Effector memory CD8-positive, alpha-beta T cell (primary cell): Measurements from ENCODE around the gene MGME1.
A peak's percentile ranks its signal among the peaks of the same experiment; 100 is the strongest.
"Not testable (repeated sequence)": the region's sequence is repeated elsewhere in the genome, so short reads cannot be mapped to it uniquely, and the experiment has no call there.

Experiments
- ATAC-seq: fragments of 150-1000 bp; cut with Tn5 transposase; replicated peaks from 2 replicates; pipeline ENCODE4 v1.10.0; 2021; ENCODE audit warnings: mild to moderate bottlenecking, moderate library complexity
- DNase-seq, 3 experiments: peaks; one replicate each; pipeline ENCODE4 v3.0.0; 2021
- H3K27ac Mint-ChIP-seq, 2 donors: one replicate each; pipeline ENCODE4 v1.8.0; 2022; ENCODE audit warnings: mild to moderate bottlenecking in 2 of 2, mixed read lengths in 2 of 2, moderate library complexity in 2 of 2
- H3K27me3 Mint-ChIP-seq, 2 donors: one replicate each; pipeline ENCODE4 v1.8.0; 2022; ENCODE audit warnings: mixed read lengths in 2 of 2
- H3K36me3 Mint-ChIP-seq: one replicate; pipeline ENCODE4 v1.8.0; 2022; ENCODE audit warnings: mild to moderate bottlenecking, moderate library complexity, mixed read lengths; ENCODE audit not compliant: insufficient read depth
- H3K4me1 Mint-ChIP-seq, 2 donors: one replicate each; pipeline ENCODE4 v1.8.0; 2022; ENCODE audit warnings: low read depth in 2 of 2, mixed read lengths in 2 of 2
- H3K4me3 Mint-ChIP-seq, 2 donors: one replicate each; pipeline ENCODE4 v1.8.0; 2022; ENCODE audit warnings: mild to moderate bottlenecking in 2 of 2, mixed read lengths in 2 of 2, moderate library complexity in 2 of 2
- H3K9me3 Mint-ChIP-seq, 2 donors: one replicate each; pipeline ENCODE4 v1.8.0; 2022; ENCODE audit warnings: mixed read lengths in 2 of 2

Gene MGME1

DNA sequence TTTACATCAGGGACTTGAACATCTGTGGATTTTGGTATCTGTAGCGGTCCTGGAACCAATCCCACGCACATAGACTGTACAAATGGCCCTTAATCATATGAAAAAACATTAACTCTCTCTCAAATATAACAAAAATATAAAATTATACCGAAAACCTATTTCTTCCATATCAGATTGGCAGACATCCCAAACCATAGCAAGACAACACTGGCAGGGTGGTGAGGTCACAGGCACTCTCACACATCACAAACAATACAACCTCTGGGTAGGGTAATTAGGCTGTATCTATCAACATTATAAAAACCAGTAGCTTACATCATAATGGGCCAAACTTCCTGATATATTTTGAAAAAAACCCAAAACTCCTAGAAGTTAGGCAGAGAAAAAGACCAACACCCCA, 48.0 kb downstream of the MGME1 start:
- no peak overlapping the region for H3K27ac Mint-ChIP-seq
- ATAC-seq, result no peak
- no peaks in the 10 kb centered on the region for H3K4me1 Mint-ChIP-seq
- H3K4me3 Mint-ChIP-seq, result no peak overlapping the region
- H3K9me3 Mint-ChIP-seq, result no peaks in the 10 kb centered on the region
- H3K36me3 Mint-ChIP-seq, result peaks cover 7% of the 10 kb centered on the region
- no peak for DNase-seq
- H3K27me3 Mint-ChIP-seq, result no peaks in the 10 kb centered on the region

DNA sequence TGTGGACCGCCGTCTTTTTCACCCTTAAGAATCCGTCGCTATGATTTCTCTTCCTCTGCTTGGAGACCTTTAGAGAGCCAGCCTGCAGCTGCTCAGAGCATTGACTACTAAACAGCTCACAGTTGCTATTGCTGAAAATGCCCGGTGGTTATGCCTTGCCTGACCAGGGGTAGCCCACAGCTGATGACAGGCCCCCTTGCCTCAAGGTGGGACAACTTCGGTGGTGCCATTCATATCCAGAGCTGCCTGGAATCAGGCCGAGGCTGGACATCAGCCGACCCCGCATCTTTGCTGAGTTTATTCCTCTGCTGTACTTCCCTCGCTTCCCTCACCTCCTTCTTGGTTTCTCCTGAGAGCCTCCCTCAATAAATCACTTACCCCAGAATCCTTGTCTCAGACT, 49.3 kb downstream of the MGME1 start:
- Mint-ChIP-seq H3K36me3 (peaks cover 7% of the 10 kb centered on the region), H3K4me1 (no peaks in the 10 kb centered on the region), H3K4me3 (no peak overlapping the region), H3K9me3 (no peaks in the 10 kb centered on the region), H3K27ac (no peak overlapping the region), H3K27me3 (no peaks in the 10 kb centered on the region)
- no peak for ATAC-seq
- no peak for DNase-seq

DNA sequence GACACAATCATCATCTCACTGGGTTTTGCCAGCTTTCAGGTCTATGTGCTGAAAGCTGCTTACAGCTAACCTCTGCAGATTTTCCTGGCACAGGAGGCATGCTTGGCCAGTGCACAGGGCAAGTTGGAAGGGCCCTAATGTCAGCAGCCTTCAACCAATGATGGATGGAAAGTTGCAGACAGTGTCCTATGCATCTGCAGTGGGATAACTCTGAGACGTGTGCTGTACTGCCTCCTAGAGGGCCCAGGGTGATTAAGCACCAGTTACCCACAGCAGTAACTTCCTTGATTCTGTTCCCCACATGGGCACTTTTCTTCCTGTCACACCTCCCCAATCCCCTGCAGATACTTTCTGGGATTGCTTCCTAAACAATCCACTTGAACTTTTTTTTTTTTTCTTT, 50.2 kb downstream of the MGME1 start:
- Mint-ChIP-seq H3K4me1 (no peaks in the 10 kb centered on the region), H3K27ac (peak overlapping the region in 1 of 2 donors; percentile 56), H3K36me3 (no peaks in the 10 kb centered on the region), H3K9me3 (no peaks in the 10 kb centered on the region), H3K27me3 (peaks cover 0 to 6% of the 10 kb centered on the region in 2 donors), H3K4me3 (no peak overlapping the region)
- peak; percentile 46 for ATAC-seq
- no peak for DNase-seq

DNA sequence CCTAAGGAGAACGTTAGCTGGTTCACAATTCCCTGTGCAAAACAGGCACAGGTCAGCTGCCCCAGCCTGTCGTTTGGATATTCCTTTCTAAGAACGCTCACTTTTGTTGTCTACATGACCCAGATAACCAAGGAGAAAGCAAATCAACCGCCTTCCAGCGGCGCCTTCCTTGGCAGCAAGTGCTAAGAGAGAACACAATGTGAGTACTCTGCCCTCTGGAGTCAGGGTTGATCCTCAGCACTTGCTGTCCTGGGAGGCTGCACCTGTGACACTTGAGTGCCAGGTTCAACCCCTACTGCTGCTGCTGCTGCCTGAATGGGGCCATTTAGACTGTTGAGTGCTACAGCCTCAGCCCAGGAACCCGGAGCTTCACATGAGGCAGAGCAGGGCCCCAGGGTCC, 52.1 kb downstream of the MGME1 start:
- Mint-ChIP-seq H3K4me3 (no peak overlapping the region), H3K27ac (no peak overlapping the region), H3K36me3 (no peaks in the 10 kb centered on the region), H3K4me1 (no peaks in the 10 kb centered on the region), H3K9me3 (no peaks in the 10 kb centered on the region), H3K27me3 (peaks cover 0 to 11% of the 10 kb centered on the region in 2 donors)
- DNase-seq (no peak), ATAC-seq (no peak)

DNA sequence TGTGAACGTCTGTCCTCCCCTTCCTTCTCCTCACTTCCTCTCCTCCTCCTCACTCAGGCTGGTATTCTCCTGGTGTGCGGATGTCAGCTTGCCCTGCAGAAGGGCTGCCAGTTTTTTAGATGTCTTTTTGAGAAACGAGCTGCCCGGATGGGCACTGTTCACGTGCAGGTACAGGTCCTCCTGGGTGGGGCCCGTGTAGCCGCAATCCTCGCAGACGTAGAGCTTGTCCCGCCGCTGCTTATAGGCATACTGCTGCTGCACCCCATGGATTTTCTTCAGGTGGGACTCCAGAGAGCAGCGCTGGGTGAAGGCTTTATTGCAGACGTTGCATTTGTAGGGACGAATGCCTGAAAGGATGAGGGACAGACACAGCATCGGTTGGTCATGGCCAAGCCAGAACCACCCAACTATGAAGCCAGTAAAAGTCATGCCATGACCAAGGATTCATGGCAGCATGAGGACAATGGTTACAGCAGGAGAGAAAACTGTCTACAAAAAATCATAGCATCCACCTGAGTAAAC, 55.8 kb downstream of the MGME1 start:
- Mint-ChIP-seq H3K4me3 (no peak overlapping the region), H3K9me3 (no peaks in the 10 kb centered on the region), H3K4me1 (no peaks in the 10 kb centered on the region), H3K27ac (no peak overlapping the region), H3K27me3 (peaks cover 0 to 12% of the 10 kb centered on the region in 2 donors), H3K36me3 (no peaks in the 10 kb centered on the region)
- ATAC-seq (no peak), DNase-seq (no peak)

DNA sequence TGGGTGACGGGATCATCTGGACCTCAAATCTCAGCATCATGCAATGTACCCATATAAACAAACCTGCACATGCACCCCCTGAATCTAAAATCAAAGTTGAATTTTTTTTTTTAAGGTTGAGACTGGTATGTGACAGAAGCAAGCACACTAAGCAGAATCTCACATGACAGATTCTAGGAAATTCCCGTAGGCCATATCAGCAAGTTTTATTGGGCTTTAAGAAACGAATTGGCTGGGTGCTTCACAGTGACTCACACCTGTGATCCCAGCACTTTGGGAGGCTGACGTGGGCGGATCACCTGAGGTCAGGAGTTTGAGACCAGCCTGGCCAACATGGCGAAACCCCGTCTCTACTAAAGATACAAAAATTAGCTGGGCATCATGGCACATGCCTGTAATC, 58.2 kb downstream of the MGME1 start:
- peaks cover 4 to 26% of the 10 kb centered on the region in 2 donors for H3K27me3 Mint-ChIP-seq
- not testable (repeated sequence) for H3K27ac Mint-ChIP-seq, ATAC-seq, H3K4me1 Mint-ChIP-seq, H3K36me3 Mint-ChIP-seq, H3K9me3 Mint-ChIP-seq, DNase-seq, H3K4me3 Mint-ChIP-seq

DNA sequence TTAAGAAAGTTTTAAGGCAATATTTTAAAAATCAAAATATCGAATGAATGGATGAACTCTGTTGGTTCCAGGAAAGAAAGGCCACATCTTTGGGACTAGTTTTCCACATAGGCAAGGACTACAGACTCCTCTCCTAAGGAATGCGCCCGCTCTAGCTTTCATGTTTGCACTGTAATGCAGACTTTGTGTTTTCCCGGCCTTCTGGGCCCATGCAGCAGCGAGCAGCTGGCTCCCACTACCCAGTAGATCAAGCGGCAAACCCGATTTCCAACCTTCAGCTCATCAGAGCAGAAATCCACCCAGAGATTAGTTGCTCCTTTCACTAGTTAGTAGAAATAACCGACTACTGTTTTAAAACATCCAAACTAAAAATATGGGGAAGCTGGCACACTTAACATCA, 61.2 kb downstream of the MGME1 start:
- Mint-ChIP-seq H3K27me3 (peaks cover 28% of the 10 kb centered on the region in 2 donors), H3K4me1 (no peaks in the 10 kb centered on the region), H3K4me3 (no peak overlapping the region), H3K36me3 (no peaks in the 10 kb centered on the region), H3K27ac (no peak overlapping the region), H3K9me3 (no peaks in the 10 kb centered on the region)
- ATAC-seq (no peak), DNase-seq (no peak)

DNA sequence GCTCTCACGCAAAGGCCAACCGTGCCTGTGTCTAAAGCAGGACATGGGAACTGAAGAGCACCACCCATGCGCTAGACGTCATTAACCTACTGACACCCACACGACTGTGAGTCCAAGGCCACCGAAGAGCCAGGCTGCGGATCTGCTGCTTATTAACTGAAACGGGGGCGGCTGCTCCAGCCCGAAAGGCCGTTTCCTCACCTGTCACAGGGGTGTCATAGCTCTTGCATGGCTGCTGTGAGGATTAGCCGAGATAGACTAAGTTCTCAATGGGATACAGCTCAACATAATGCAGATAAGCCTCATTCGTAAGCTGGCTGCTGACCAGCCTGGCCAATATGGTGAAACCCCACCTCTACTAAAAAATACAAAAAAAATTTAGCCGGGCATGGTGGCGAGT, 62.2 kb downstream of the MGME1 start:
- ATAC-seq (no peak), DNase-seq (no peak)
- H3K4me1 Mint-ChIP-seq, result no peaks in the 10 kb centered on the region
- no peaks in the 10 kb centered on the region for H3K9me3 Mint-ChIP-seq
- H3K4me3 Mint-ChIP-seq, result no peak overlapping the region
- H3K27ac Mint-ChIP-seq, result no peak overlapping the region
- H3K36me3 Mint-ChIP-seq, result no peaks in the 10 kb centered on the region
- H3K27me3 Mint-ChIP-seq, result peaks cover 29 to 30% of the 10 kb centered on the region in 2 donors

DNA sequence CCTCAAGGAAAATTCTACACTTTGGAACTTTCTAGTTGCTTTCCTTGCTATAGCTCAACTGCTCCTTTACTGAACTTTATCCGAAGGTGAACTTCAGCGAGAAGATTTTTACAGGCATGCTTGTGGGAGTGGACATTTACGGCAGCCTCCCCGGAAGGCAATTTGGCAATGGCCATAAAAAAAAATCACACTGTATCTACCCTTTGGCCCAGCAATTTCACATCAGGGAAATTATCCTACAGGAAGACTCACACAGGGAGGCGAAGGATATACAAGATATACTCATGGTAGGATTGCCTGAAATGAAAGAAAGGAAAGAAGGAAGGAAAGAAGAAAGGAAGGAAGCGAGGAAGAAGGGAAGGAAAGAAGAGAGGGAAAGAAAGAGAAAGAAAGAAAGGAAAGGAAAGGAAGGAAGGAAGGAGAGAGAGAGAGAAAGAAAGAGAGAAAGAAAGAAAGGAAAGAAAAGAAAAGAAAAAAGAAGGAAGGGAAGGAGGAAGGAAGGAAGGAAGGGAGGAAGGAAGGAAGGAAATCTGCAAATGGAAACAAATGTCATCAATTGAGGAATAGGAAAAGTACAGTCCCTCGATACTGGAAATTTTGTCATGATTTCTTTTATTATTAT, 63.2 kb downstream of the MGME1 start:
- peaks cover 29 to 30% of the 10 kb centered on the region in 2 donors for H3K27me3 Mint-ChIP-seq

DNA sequence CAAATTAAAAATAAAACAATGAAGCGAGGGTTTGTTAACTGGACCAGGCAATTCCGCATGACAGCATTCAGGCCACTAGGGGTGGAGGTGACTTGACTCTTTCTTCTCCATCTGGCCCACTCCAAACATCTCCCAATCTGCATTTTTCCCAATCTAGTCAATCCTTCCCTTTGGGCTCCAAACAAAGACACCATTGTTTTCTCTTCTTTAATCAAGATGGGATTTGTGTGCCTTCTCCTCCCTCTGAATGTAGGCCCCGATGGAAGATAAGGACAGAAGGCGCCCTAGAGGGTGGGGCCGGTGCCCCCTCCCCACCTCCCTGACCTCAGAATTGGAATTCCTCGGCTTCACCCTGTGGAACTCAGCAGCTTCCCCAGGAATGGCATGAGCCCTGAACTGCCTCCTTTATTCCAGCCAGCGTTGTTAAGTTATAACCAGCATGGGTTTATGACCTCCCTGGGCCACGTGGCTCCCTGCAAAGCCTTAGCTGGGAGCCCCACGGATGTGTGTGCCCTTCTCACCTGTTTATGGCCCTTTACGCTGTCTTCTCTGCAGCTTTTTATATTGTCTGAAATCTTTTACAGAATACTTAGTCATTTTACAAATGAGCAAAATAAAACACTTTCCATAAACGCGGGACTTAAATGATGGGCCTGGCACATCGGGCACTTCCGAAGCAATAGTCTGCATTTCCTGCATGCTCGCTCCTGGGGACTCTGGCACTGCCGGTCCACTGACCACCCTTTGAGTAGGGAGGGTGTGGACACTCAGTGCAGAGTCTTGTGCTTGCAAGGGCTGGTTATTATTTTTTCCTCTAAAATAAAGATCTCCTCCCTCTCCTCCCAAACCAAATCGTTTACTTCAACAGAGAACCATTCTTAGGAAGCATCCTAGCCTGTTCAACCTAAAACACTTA, 64.4 kb downstream of the MGME1 start:
- H3K27ac Mint-ChIP-seq, result no peak overlapping the region
- DNase-seq, result no peak
- peaks cover 36 to 43% of the 10 kb centered on the region in 2 donors for H3K27me3 Mint-ChIP-seq

More for the DNA sequence above, 63.2 kb downstream of the MGME1 start:
- ATAC-seq (no peak), DNase-seq (no peak)
- Mint-ChIP-seq H3K4me3 (no peak overlapping the region), H3K4me1 (no peaks in the 10 kb centered on the region), H3K9me3 (no peaks in the 10 kb centered on the region), H3K36me3 (no peaks in the 10 kb centered on the region), H3K27ac (no peak overlapping the region)

DNA sequence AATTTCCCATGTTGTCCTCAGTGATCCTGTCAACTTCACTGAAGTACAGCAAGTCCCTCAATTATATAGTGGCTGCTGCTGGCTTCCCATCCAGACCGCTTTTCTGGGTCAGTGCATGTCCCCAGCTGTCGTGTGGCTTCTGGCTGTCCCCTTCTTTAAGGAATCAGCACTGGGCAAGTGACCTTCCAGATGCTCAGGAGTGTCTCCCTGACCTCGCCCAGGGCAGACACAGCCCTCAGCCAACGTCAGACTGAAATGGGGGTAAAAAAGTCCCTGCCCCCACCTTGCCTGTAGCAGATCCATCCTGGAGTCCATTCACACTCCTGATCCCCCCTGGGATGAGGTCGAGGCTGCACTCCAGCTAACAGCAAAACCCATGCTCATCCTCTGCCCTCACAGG, 65.2 kb downstream of the MGME1 start:
- H3K9me3 Mint-ChIP-seq, result no peaks in the 10 kb centered on the region
- H3K4me3 Mint-ChIP-seq, result no peak overlapping the region
- H3K27ac Mint-ChIP-seq, result no peak overlapping the region
- ATAC-seq (no peak), DNase-seq (no peak)
- H3K36me3 Mint-ChIP-seq, result no peaks in the 10 kb centered on the region
- H3K4me1 Mint-ChIP-seq, result no peaks in the 10 kb centered on the region
- H3K27me3 Mint-ChIP-seq, result peaks cover 44 to 51% of the 10 kb centered on the region in 2 donors

More for the DNA sequence above, 64.4 kb downstream of the MGME1 start:
- no peak for ATAC-seq
- H3K36me3 Mint-ChIP-seq, result no peaks in the 10 kb centered on the region
- H3K4me1 Mint-ChIP-seq, result no peaks in the 10 kb centered on the region
- H3K4me3 Mint-ChIP-seq, result no peak overlapping the region
- H3K9me3 Mint-ChIP-seq, result no peaks in the 10 kb centered on the region

DNA sequence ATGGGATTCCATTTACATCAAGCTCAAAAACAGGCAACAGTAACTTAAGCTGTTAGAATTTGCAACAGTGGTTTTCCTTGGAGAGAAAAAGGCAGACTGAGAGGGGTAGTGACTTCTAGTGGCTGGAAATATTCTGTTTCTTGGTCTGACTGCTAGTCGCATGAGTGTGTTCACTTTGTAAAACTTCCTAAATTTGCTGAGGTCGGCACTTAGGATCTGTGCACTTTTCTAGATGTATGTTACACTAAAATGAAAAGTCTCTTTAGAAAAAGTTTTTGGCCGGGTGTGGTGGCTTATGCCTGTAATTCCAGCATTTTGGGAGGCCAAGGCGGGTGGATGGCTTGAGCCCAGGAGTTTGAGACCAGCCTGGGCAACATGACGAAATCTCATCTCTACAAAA, 70.2 kb downstream of the MGME1 start:
- no peaks in the 10 kb centered on the region for H3K36me3 Mint-ChIP-seq
- peaks cover 50 to 79% of the 10 kb centered on the region in 2 donors for H3K27me3 Mint-ChIP-seq
- ATAC-seq (no peak), DNase-seq (no peak)
- no peak overlapping the region for H3K4me3 Mint-ChIP-seq
- H3K9me3 Mint-ChIP-seq, result peaks cover 0 to 3% of the 10 kb centered on the region in 2 donors
- no peaks in the 10 kb centered on the region for H3K4me1 Mint-ChIP-seq
- no peak overlapping the region for H3K27ac Mint-ChIP-seq
